GM21515 (cell line): ENCODE results near the gene GPR83.
"Not testable (repeated sequence)": the region's sequence is repeated elsewhere in the genome, so short reads cannot be mapped to it uniquely, and the experiment has no call there.

Experiments used
- ATAC-seq: cut with Tn5 transposase; IDR thresholded peaks from one replicate; pipeline ENCODE4 v1.9.1; 2021; ENCODE audit not compliant: unreplicated experiment

The GPR83 gene

DNA sequence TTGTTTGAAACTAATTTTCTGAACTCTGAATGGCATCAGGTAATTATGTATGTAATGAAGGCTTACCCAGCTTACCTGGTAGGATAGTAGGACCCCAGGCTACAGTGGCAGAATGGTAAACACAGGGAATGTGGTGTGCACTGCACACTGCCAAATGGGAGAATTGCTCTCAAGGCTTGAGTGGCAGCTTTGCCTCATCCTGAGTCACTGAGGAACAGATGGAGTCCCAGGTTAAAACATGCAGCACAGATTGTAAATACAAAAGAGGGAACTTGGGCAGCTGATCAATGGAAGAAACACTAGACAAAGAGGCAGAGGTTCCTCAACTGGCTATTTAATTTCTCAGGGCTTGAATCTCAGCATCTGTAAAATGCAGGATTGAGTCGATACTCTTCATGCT is 24.4 kb downstream of the GPR83 start:
- no peak for ATAC-seq

DNA sequence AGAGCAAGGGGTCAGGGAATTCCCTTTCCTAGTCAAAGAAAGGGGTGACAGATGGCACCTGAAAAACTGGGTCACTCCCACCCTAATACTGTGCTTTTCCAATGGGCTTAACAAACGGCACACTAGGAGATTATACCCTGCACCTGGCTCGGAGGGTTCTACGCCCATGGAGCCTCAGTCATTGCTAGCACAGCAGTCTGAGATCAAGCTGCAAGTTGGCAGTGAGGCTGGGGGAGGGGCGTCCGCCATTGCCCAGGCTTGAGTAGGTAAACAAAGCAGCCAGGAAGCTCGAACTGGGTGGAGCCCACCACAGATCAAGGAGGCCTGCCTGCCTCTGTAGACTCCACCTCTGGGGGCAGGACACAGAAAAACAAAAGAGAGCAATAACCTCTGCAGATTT is 30.6 kb downstream of the GPR83 start:
- ATAC-seq, result not testable (repeated sequence)

DNA sequence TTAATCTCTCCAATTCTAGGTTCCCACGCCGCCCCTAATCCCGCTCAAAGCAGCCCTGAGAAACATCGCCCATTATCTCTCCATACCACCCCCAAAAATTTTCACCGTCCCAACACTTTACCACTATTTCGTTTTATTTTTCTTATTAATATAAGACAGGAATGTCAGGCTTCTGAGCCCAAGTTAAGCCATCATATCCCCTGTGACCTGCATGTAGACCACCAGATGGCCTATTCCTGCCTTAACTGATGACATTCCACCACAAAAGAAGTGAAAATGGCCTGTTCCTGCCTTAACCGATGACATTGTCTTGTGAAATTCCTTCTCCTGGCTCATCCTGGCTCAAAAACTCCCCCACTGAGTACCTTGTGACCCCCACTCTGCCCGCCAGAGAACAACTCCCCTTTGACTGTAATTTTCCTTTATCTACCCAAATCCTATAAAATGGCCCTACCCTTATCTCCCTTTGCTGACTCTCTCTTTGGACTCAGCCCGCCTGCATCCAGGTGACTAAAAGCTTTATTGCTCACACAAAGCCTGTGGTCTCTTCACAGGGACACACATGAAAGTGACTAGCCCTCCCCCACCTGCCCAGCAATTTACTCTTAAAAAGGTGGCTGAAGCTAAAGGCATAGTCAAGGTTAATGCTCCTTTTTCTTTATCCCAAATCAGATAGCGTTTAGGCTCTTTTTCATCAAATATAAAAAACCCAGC is 50.2 kb downstream of the GPR83 start:
- ATAC-seq, result not testable (repeated sequence)

DNA sequence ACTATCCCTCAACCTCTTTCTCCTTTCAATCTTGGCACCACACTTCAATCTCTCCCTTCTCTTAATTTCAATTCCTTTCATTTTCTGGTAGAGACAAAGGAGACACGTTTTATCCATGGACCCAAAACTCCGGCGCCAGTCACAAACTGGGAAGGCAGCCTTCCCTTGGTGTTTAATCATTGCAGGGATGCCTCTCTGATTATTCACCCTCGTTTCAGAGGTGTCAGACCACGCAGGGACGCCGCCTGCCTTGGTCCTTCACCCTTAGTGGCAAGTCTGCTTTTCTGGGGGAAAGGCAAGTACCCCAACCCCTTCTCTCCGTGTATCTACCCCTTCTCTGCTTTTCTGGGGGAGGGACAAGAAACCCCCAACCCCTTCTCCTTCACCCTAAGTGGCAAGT is 54.9 kb downstream of the GPR83 start:
- ATAC-seq, result not testable (repeated sequence)

DNA sequence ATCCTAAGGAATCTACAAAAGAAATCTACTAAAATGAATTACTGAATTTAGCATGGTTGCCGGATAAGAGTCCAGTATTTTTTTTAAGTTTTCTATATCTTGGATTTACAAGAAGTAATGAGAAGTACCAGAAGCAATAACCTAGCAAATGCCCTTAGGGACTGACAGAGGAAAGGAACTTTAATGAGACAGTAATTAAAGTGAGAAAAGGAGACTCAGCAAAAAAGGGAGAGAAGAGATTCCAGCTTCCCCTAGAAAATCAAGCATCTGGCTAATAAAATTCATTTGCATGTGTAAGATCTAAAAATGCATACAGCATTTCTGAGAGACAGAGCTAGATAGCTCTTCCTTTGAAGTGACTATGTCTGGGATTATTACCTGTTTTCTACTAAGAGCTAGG is 57.7 kb downstream of the GPR83 start:
- ATAC-seq, result no peak

DNA sequence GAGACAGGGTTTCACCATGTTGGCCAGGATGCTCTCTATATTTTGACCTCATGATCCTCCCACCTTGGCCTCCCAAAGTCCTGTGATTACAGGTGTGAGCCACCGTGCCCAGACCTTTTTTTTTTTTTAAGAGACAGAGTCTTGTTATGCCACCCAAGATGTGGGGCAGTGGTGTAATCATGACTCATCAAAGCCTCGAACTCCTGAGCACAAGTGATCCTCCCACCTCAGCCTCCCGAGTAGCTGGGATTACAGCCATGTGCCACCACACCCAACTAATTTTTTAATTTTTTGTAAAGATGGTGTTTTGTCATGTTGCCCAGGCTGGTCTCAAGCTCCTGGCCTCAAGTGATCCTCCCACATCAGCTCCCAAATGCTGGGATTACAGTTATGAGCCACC is 59.0 kb downstream of the GPR83 start:
- ATAC-seq, result no peak

DNA sequence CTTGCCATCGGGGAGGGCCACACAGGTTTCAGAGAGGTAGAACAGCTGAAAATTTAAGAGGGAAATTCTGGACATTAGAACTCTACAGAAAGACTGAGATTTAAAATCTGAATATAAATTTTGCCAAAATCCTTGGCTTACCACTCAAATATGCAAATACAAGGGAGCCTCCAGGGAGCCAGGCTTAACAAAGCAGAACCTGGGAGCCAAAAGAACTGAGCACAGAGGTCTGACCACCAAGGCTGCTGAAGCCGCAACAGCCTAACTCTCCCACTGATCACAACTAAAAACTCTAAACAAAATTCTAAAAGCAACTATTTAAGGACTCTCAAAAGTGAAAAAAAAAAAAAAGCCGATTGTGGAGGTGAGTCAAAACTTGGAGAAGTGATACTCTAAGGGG is 62.6 kb downstream of the GPR83 start:
- no peak for ATAC-seq

DNA sequence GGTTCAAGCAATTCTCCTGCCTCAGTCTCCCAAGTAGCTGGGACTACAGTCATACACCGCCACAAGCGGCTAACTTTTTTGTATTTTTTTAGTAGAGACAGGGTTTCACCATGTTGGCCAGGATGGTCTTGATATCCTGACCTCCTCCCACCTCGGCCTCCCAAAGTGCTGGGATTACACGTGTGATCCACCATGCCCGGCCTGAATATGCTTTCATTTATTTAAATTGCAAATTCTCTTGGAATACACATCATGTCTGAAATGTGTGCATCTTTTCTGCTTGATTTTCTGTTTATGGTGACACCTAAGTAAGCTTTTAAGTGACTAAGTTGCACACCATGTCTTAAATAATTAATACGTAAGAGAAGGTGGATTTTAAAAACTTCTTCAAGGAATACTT is 65.2 kb downstream of the GPR83 start:
- ATAC-seq, result no peak

DNA sequence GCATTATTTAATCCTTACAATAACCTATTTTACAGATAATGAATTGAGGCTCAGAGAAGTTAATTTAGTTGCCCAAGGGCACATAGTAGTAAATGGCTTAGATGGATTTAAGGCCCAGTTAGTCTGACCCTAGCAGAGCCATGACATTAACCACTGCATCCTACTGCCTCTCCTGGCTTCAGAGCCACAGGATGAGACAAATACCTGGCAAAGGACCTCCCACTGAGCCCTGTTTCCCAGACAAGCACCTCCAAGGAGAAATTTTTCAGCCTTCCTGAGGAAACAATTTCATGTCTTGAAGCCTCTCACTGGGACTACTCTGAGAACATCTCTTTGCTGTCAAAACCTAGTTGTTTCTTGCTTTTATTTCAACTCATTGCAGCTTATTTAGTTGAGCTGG is 68.4 kb downstream of the GPR83 start:
- ATAC-seq, result no peak

DNA sequence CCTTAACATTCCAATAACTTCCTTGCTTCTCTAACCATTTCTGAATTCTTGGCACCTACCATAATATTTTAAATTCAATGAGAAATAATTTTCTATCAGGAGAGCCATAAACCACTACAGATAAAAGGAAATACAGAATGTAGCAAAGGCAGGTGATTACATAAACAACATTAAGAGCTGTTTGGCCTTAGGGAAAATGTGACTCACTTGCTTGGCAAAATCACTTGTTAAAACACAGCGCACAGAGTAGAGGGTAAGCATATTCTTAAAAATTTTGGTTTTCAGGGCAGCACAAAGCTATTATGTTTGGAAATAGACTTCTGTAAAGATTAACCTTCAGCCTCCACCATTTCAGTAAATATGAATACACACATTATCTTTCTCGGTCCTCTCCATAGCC is 70.4 kb downstream of the GPR83 start:
- no peak for ATAC-seq

DNA sequence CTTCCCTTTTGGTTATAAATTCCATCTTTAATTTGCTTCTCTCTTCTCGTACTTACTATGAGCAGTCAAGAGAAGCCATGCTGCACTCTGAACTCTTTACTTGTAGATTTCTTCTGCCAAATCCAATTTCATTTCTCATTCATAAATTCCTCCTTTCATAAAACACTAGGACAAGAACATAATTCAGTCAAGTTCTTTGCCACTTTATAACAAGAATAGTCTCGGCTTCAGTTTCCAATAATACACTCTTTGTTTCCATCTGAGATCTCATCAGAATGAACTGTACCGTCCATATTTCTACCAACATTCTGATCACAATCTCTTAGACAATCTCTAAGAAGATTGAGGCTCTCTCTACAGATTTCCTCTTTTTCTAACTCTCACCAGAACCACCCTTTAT is 71.7 kb downstream of the GPR83 start:
- no peak for ATAC-seq

DNA sequence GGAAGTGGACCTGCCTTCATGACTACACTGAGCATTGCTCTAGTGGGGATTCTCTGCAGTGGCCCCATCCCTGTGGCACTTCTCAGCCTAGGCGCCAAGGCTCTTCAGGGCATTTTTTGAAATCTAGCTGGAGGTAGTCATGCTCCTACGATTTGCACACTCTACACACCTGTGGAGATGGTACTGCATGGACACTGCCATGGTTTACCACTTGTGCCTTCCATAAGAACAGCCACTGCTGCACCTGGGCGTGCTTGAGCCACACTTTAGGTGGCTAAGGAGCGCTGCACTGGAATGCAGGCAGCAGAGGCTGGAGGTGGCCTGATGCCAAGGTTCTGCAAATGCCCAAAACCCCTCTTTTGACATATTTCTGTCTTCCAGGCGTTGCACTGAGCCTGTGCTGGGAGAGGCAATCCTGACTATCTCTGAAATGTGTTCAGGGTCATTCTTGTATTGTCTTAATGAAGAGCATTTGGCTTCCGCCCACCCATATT is 72.6 kb downstream of the GPR83 start:
- no peak for ATAC-seq
